GM19324 (cell line): ENCODE data around the gene MEF2C.
A peak's percentile ranks its signal among the peaks of the same experiment; 100 is the strongest.

Source experiments
- ATAC-seq: cut with Tn5 transposase; IDR thresholded peaks from one replicate; pipeline ENCODE4 v1.9.1; 2021; ENCODE audit warnings: mild to moderate bottlenecking, moderate library complexity; ENCODE audit not compliant: unreplicated experiment, low FRiP score

The MEF2C gene

GRCh38 chr5:88770276-88771257 lies 112.4 kb downstream of the MEF2C start:
- ATAC-seq: no peak

- ATAC-seq: no peak
Measured at GRCh38 chr5:88769165-88769564, 113.8 kb downstream of the MEF2C start.

GRCh38 chr5:88768411-88768810 lies 114.6 kb downstream of the MEF2C start:
- ATAC-seq: no peak

GRCh38 chr5:88765798-88766197 lies 117.2 kb downstream of the MEF2C start:
- ATAC-seq: no peak

GRCh38 chr5:88765171-88765570 lies 117.8 kb downstream of the MEF2C start:
- no peak for ATAC-seq

GRCh38 chr5:88761939-88762338 lies 121.0 kb downstream of the MEF2C start:
- ATAC-seq: no peak

- no peak for ATAC-seq
Measured at GRCh38 chr5:88761269-88761850, 121.6 kb downstream of the MEF2C start.

GRCh38 chr5:88760527-88760926 lies 122.5 kb downstream of the MEF2C start:
- no peak for ATAC-seq

GRCh38 chr5:88758591-88758990 lies 124.4 kb downstream of the MEF2C start:
- ATAC-seq: no peak

- no peak for ATAC-seq
Measured at GRCh38 chr5:88758184-88758583, 124.8 kb downstream of the MEF2C start.

GRCh38 chr5:88756953-88757352 lies 126.0 kb downstream of the MEF2C start:
- ATAC-seq: no peak

GRCh38 chr5:88748666-88749065 lies 134.3 kb downstream of the MEF2C start:
- ATAC-seq: no peak

- ATAC-seq: peak; percentile 86
Measured at GRCh38 chr5:88746438-88746882, 136.5 kb downstream of the MEF2C start.

GRCh38 chr5:88745093-88745696 lies 137.8 kb downstream of the MEF2C start:
- ATAC-seq: no peak

GRCh38 chr5:88743231-88743834 lies 139.7 kb downstream of the MEF2C start:
- ATAC-seq: no peak

- ATAC-seq: no peak
Measured at GRCh38 chr5:88741964-88742363, 141.0 kb downstream of the MEF2C start.

- ATAC-seq: no peak
Measured at GRCh38 chr5:88740604-88741185, 142.3 kb downstream of the MEF2C start.

- ATAC-seq: no peak
Measured at GRCh38 chr5:88736494-88736893, 146.5 kb downstream of the MEF2C start.

GRCh38 chr5:88734983-88735382 lies 148.0 kb downstream of the MEF2C start:
- ATAC-seq: no peak

- peak; percentile 63 for ATAC-seq
Measured at GRCh38 chr5:88734191-88734640, 148.8 kb downstream of the MEF2C start.
